GM12875 (cell line): Measurements from ENCODE around the gene COL25A1.

Experiments
- H3K4me3 ChIP-seq: one replicate; pipeline ENCODE4 v1.5.1; 2011; ENCODE audit warnings: low read depth, low read length, control low read depth
- CTCF ChIP-seq: IDR thresholded peaks from 2 replicates; pipeline ENCODE4 v1.5.1; 2011; ENCODE audit warnings: low read depth, mild to moderate bottlenecking, control low read depth, inconsistent platforms, low read length, moderate library complexity, borderline replicate concordance; ENCODE audit not compliant: insufficient read depth

COL25A1 gene

GRCh38 chr4:108783665-108784463 is 518.6 kb downstream of the COL25A1 start:
- TF ChIP-seq CTCF = no peak
- H3K4me3 ChIP-seq = no peak overlapping the region

GRCh38 chr4:108779958-108780357 is 522.5 kb downstream of the COL25A1 start:
- H3K4me3 ChIP-seq = no peak overlapping the region
- TF ChIP-seq CTCF = no peak

- H3K4me3 ChIP-seq = no peak overlapping the region
- no peak for TF ChIP-seq CTCF
Observed at GRCh38 chr4:108777388-108777787, 525.1 kb downstream of the COL25A1 start.

- no peak for TF ChIP-seq CTCF
Observed at GRCh38 chr4:108775921-108776320, 526.5 kb downstream of the COL25A1 start.

GRCh38 chr4:108774809-108775530 is 527.5 kb downstream of the COL25A1 start:
- no peak for TF ChIP-seq CTCF
- H3K4me3 ChIP-seq = no peak overlapping the region

More at GRCh38 chr4:108775921-108776320, 526.5 kb downstream of the COL25A1 start:
- no peak overlapping the region for H3K4me3 ChIP-seq

GRCh38 chr4:108772402-108772801 is 530.1 kb downstream of the COL25A1 start:
- no peak overlapping the region for H3K4me3 ChIP-seq
- no peak for TF ChIP-seq CTCF
